Dedifferentiated amniotic fluid mesenchymal stem cell (primary cell): ENCODE data around the gene DTNBP1.
A peak's percentile ranks its signal among the peaks of the same experiment; 100 is the strongest.

Source experiments
- DNase-seq: peaks from one replicate; pipeline ENCODE4 v3.0.0-alpha.2; 2016; ENCODE audit errors: extremely low spot score

The DTNBP1 gene

DNA sequence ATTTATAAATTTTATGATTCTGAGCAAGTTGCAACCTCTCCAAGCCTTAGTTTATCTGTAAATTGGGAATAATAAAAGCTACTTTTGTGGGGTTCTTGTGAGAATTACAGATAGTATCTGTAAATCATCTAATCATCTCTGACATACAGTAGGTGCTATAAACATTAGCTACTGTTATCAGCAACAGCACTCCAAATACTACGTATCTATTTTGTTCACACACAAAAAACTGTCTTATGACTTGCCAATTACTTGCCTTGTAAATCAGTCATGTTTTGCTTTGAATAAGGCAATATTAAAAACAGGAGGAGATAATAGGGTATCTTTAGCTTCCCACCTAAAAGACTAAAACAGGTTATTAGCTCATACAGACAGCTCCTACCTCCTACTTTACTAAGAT lies 36.7 kb downstream of the DTNBP1 start:
- no peak for DNase-seq

GRCh38 chr6:15623276-15624116 lies 39.3 kb downstream of the DTNBP1 start:
- DNase-seq: peak; percentile 58

GRCh38 chr6:15622045-15622740 lies 40.6 kb downstream of the DTNBP1 start:
- no peak for DNase-seq

DNA sequence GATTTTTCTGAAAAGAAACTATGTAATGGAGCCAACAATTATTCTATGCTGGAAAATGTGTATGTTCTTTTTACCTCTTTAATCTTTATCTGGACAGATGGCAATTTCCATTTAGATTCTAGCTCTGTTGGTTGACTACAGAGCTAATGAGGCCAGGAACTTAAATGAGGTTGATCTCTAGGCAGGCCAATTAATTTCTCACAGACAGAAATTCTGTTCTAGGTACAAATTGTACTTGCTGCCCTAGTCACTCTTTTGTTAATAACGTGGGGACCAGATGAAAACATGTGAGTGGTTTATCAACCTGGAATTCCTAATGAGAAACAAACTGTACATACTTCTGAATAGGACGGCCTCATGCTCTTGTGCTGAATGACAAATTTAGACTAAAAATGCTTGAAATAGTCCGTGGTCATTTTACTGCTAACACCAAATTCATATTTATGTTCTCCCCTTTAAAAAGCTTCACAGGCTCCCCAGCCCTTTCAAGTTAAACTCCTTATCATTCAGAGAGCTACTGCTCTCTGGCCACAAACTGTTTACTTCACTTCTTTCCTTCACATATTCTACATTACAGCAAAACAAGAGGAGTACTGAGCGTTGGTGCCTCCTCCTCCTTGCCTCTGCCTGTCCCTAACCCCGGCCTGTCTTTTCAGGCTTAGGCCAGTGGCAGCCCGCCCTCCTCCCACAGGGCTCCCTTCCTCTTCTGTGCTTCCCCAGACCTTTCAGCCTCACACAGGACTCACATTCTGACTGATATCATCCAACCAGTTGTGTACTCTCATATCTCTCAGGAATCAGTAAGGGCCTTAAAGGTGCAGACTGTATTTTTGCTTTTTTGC lies 41.4 kb downstream of the DTNBP1 start:
- DNase-seq: no peak

DNA sequence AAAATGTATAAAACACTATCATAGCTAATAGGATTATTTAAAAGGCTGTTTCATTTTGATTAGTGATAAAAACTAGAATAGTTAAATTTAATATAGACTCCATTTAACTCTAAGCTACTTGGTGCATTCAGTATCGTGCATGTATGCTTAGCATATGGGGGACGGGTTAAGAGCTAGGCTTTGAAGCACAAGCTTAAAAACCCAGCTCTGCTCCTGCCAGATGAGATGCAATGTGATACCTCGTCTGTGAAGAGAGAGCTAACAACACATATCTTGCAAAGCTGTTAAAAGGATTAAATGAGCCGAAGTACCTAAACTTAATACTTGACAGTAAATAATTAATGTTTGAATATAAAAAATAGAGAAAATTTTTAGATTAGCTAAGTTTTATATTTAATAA lies 42.2 kb downstream of the DTNBP1 start:
- no peak for DNase-seq

- no peak for DNase-seq
These were observed 43.5 kb downstream of the DTNBP1 start for GRCh38 chr6:15619330-15619729.

DNA sequence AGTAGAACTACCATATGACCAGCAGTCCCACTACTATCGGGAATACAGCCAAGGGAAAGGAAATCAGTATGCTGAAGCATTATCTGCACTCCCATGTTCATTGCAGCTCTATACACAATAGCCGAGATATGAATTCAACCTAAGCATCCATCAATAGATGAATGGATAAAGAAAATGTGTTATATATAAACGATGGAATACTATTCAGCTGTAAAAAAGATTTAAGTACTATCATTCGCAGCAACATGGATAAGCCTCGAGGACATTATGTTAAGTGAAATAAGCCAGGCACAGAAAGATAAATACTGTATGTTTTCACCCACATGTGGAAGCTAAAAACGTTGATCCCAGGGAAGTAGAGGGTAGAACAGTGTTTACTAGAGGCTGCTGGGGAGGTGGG lies 44.1 kb downstream of the DTNBP1 start:
- DNase-seq: no peak

GRCh38 chr6:15616261-15616660 lies 46.6 kb downstream of the DTNBP1 start:
- DNase-seq: no peak

GRCh38 chr6:15615802-15616201 lies 47.0 kb downstream of the DTNBP1 start:
- no peak for DNase-seq

DNA sequence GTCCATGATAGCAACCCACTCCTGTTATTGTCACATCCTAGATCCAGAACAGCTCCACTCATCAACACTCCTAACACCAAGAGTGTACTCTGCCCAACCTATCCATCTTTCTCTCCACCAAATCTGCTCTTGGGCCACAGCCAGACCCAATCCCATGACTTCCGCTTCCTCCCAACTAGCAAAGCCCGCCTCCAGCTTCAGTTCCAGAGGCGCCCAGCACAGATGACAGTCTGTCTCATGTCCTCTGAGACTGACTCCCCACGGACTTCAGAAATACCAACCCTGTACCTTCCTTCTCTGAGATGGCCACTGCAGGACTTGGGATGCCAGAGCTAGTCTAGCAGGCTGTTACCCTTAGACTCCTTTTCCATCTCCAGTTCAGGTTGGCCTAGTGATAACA lies 48.6 kb downstream of the DTNBP1 start:
- DNase-seq: no peak

DNA sequence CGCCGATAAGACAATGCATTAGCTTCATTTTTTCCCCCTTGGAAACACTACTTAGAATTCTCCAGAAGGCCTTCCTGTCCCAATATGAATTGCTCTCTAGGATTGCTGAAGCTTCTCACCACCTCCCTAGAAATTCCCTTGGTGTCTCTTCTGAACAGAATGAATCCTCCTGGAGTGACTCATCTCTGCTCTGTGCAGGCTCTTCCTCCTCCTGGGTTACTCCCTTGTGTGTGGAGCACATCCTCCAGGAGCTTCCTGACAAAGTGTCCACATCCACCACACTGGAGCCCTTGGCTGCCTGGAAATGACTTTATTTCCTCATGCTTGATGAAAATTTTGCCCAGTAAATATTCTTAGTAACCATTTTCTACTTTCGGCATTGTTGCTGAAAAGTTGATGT lies 54.4 kb downstream of the DTNBP1 start:
- DNase-seq: no peak

DNA sequence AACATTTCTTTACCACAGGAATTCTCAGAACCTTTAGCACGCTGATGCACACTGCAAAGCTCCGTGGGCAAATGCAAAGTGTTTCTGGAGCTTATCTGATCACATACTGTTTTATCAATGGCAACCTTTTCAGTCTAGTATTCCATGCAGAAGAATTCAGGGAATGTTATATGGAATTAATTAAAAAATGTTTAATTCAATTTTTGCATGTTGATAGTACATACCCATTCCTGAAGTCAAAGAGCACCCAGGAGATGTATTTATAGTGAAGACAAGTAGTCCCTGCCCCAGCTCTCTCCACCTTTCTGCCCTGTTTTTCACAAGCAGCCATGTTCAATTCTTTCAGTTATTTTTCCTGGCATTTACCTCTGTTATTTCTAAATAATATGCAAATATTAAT lies 55.2 kb downstream of the DTNBP1 start:
- DNase-seq: no peak

GRCh38 chr6:15606347-15606746 lies 56.5 kb downstream of the DTNBP1 start:
- no peak for DNase-seq

DNA sequence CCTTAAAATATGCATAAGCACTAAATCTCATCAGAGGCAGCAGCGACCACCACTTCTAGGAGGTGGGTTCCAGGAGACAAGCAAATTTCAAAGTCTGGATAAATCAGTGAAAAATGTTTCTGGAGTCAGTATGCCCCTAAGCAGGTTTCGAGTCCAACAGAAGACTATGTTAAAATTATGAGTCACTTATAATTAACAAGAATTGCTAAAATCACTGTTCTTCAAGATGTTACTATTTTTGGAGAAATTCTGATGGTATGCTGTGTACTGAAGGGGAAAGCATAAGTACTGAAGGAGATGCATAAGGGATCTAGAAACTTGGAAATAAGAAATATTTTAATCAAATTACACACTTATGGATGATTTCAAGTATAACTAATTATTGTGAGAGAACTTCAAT lies 58.0 kb downstream of the DTNBP1 start:
- DNase-seq: no peak

GRCh38 chr6:15602154-15602553 lies 60.7 kb downstream of the DTNBP1 start:
- no peak for DNase-seq

DNA sequence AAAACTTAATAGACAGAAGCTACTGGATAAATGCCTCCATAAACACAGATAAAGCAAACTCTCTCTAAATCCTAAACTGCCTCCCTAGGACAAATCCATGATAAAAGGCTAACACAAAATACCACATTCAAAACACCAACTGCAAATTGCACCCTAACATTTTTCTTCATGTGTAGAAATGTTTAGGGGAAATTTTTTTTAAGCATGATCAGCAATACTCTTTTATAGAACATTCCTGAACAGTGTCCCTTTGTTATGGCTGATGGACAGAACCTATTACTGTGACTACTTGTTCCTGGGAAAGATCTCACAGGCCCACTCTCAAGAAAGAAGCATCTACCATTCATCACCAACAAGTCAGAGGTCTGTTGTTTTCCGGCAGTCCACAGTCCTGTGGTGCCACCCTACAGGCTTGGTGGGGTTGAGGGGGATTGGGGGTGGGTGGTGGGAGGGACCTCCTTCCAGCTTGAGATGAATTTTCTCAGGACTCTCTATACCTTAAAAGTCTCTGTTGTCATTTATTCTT lies 64.5 kb downstream of the DTNBP1 start:
- DNase-seq: no peak

- DNase-seq: no peak
These were observed 66.5 kb downstream of the DTNBP1 start for GRCh38 chr6:15596186-15596896.

DNA sequence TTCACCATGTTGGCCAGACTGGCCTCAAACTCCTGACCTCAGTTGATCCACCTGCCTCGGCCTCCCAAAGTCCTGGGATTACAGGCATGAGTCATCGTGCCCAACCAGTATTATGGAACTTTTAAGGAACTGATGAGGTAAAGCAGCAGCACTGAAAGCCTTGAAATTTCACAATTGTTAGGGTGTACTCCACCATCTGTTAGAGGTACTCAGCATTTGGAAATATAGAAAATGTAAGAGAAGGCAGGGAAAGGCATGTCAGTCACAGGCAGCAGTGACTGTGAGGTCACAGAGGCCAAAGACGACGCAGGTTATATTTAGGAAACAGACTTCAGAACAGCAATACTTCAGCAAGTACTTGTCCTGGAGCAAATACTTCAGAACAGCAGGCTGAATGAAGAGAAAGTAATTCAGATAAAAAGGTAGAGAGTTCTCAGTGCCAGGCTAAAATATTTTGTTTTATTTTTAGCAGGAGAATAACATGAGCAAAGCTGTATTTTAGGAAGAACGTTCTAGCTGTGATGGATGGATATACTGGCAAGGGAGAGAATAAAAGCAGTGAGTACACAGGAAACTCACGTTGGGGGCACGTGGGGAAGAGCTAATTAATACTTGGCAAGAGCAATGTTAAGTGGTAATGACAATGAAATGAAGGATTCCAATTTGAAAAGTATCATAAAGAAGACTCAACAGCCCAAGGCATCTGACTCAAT lies 67.2 kb downstream of the DTNBP1 start:
- no peak for DNase-seq

DNA sequence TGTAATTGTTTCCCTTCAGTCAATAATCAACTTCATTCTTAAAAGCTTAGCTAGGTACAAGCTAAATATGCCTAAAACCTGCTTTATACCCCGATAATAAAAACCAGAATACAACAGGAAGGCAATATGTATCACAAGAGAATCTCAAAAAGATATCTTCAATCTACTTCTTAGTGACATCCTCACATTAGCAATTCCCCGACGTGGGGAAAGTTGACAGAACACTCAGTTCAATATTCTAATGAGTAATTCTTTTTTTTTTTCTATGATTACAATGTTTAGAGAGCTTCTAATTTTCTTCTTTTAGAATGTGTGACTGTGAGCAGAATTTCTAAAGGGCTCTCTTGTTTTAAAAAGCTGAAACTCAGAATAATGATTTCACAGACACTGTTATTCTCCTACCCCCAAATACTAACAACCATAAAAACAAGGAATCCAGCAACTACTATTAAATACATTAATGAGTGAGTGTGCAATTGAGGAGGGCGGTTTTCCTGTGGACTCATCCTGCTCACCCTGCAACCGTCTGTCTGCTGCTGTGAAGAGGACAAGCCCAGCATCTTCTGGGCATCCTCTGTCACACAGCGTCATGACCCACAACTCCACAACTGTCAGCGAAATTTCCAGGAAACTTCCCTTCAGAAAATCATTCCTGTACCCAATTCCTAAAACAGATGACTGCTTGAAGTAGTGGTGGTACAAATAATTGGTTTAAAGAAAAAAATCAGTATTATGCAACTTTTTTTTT lies 68.1 kb downstream of the DTNBP1 start:
- no peak for DNase-seq

- no peak for DNase-seq
These were observed 69.0 kb downstream of the DTNBP1 start for GRCh38 chr6:15593798-15594197.
